ENCODE results near the gene SLC4A5.

GRCh38 chr2:74316627-74317295, 26.5 kb downstream of the SLC4A5 start:
- TF ChIP-seq EZH2 (IDR thresholded peaks at IDR 0.05; ENCODE audit: borderline replicate concordance, low read depth, low read length, poor library complexity, severe bottlenecking) = no peak
- no peak for TF ChIP-seq CTCF (conservative IDR thresholded peaks at IDR 0.05; ENCODE audit: low read depth, low read length)

Measured in A673 (cell line).